Right lobe of liver (tissue), 6 donors: ENCODE data around the gene C17orf58. TPM values are rescaled to one million over a fixed set of nuclear protein-coding genes. Genes with fewer than 3 reads are reported as not detected.
A peak's percentile ranks its signal among the peaks of the same experiment; 100 is the strongest.

ENCODE experiments used
- ATAC-seq, 4 donors: fragments of 200-7000 bp; cut with Tn5 transposase; one replicate each; pipeline ENCODE4 v1.9.1; 2020; ENCODE audit warnings: mild to moderate bottlenecking in 4 of 4, moderate library complexity in 4 of 4
- DNase-seq, 3 donors: peaks; one replicate each; pipeline ENCODE4 v3.0.0-alpha.2; 2020
- H3K27ac ChIP-seq, 3 donors: fragments of 200-600 bp; one replicate each; pipeline ENCODE4 v1.8.0; 2022
- H3K27me3 ChIP-seq, 2 donors: fragments of 200-600 bp; one replicate each; pipeline ENCODE4 v1.8.0; 2022
- H3K36me3 ChIP-seq, 4 donors: fragments of 200-600 bp; sonication (generic) in 1 of 4; one replicate each; pipeline versions ENCODE4 v1.5.1 to v1.8.0; 2017 to 2022; ENCODE audit warnings: control low read depth in 1 of 4
- H3K4me1 ChIP-seq, 4 donors: fragments of 200-600 bp; sonication (generic) in 1 of 4; one replicate each; pipeline versions ENCODE4 v1.5.1 to v1.8.0; 2017 to 2022; ENCODE audit warnings: control low read depth in 1 of 4
- H3K4me3 ChIP-seq, 3 donors: fragments of 200-600 bp; one replicate each; pipeline ENCODE4 v1.8.0; 2022
- H3K9me3 ChIP-seq, 4 donors: fragments of 200-600 bp; sonication (generic) in 1 of 4; one replicate each; pipeline versions ENCODE4 v1.5.1 to v1.8.0; 2017 to 2022; ENCODE audit warnings: control low read depth in 1 of 4
- POLR2A ChIP-seq: fragments of 450-650 bp; IDR thresholded peaks from one replicate; pipeline ENCODE4 v1.6.1; 2017; ENCODE audit warnings: antibody characterized with exemption, mild to moderate bottlenecking
- WGBS: methylation state at CpG from one replicate; pipeline ENCODE4 v1.1.6; 2018; ENCODE audit warnings: low coverage, low lambda C conversion rate; ENCODE audit not compliant: insufficient coverage; ENCODE audit errors: missing lambda C conversion rate; 5-methylcytosine and 5-hydroxymethylcytosine counted together
- intact Hi-C, 2 donors: fragments of 100-400 bp; cut with DNase I; formaldehyde crosslinking; loops; one replicate each; pipeline versions ENCODE4 v1.11.2 to v1.14.1; 2022
- total RNA-seq, 6 experiments: library from RNA; depleted of rRNA in 2 of 6; stranded (reverse); fragments of >200 nt in 2 of 6; fragmentation: NEBNext Ultra II Directional in 3 of 6; extraction: Animal tissue kit (Norgen Biotek cat#: 25700) in 3 of 6; gene quantifications; one replicate each; pipeline versions ENCODE4 v1.1.0 to v1.2.4, GENCODE V29; 2016 to 2023
- TF ChIP-seq, protein P1 (sequence below), 4 donors: fragments of 200-600 bp in 3 of 4; fragments of 450-650 bp in 1 of 4; IDR thresholded peaks; one replicate each; pipeline versions ENCODE4 v1.5.1 to v1.8.0; 2016 to 2022; ENCODE audit warnings: antibody characterized with exemption in 4 of 4, mild to moderate bottlenecking in 2 of 4
- donor health status: DM: no; HTN: yes; CAD: no.
- donor health status: DM: no; HTN: no; CAD: no.
- donor health status: DM: no; HTN: no; CAD: no.
- donor health status: DM: no; HTN: yes; CAD: no.
- donor health status: DM: no; HTN: yes; CAD: no.

Gene C17orf58
- total RNA-seq, 6 experiments from 2014 or later: 7.2 to 12.4 (median 8.3) TPM

DNA sequence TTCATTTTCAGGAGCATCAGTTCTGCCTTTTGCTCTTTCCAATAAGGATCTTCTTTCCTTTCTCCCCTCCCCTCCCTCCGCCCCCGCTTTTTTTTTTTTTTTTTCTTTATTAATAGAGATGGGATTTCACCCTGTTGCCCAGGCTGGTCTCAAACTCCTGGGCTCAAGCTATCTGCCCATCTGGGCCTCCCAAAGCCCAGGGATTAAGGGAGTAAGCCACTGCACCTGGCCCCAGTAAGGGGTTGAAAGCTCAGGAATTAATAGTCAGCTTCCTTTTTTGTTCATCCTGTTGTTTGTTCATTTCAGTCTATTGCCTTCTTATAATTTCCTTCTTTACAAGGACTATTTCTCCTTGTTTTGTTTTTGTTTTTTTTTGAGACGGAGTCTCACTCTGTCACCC, 7.9 kb upstream of the C17orf58 start:
- no peaks in the 10 kb centered on the region for H3K9me3 ChIP-seq

DNA sequence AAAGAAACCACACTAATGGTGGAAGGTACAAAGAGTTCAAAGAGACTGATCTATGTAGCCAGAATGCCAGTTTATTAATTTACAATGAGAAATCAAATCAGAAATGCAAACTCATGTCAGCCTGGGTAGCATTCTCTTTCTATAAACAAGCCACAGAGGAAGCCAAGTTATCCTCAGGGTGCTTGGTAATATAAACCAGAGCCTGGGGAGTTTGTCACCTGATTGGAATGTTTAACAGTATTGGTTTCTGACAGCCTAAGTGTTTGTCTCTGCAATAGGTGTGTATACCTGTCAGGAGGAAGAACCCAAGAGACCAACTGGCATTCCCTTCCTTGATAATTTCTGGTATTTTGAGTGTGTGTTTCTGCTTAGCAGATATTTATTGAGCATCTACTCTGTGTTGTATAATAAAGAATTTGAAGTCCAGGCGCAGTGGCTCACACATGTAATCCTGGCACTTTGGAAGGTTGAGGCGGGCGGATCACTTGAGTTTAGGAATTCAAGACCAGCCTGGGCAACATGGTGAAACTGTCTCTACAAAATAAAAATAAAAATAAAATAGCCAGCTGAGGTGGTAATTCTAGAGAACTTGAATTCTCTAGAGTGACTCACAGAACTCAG, 3.1 kb upstream of the C17orf58 start:
- no peaks in the 10 kb centered on the region for H3K36me3 ChIP-seq
- intact Hi-C loops: no loop called here
- TF ChIP-seq POLR2A: no peak
- TF ChIP-seq, protein P1, sequence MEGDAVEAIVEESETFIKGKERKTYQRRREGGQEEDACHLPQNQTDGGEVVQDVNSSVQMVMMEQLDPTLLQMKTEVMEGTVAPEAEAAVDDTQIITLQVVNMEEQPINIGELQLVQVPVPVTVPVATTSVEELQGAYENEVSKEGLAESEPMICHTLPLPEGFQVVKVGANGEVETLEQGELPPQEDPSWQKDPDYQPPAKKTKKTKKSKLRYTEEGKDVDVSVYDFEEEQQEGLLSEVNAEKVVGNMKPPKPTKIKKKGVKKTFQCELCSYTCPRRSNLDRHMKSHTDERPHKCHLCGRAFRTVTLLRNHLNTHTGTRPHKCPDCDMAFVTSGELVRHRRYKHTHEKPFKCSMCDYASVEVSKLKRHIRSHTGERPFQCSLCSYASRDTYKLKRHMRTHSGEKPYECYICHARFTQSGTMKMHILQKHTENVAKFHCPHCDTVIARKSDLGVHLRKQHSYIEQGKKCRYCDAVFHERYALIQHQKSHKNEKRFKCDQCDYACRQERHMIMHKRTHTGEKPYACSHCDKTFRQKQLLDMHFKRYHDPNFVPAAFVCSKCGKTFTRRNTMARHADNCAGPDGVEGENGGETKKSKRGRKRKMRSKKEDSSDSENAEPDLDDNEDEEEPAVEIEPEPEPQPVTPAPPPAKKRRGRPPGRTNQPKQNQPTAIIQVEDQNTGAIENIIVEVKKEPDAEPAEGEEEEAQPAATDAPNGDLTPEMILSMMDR (IDR thresholded peaks at IDR 0.05): no peak
- no peak for DNase-seq
- 93% methylated on average over 3 of the region's 3 CpGs for WGBS
- no peak overlapping the region for H3K27ac ChIP-seq
- ATAC-seq: no peak
- no peaks in the 10 kb centered on the region for H3K27me3 ChIP-seq
- no peaks in the 10 kb centered on the region for H3K9me3 ChIP-seq
- H3K4me1 ChIP-seq: peaks cover 0 to 10% (median 0%) of the 10 kb centered on the region in 4 donors
- no peak overlapping the region for H3K4me3 ChIP-seq

More for the DNA sequence above, 7.9 kb upstream of the C17orf58 start:
- no peak for ATAC-seq
- no peak for DNase-seq
- Histone ChIP-seq H3K36me3 (no peaks in the 10 kb centered on the region), H3K27ac (no peak overlapping the region), H3K27me3 (no peaks in the 10 kb centered on the region), H3K4me1 (no peaks in the 10 kb centered on the region), H3K4me3 (no peak overlapping the region)
- intact Hi-C loops: no loop called here
- no peak for TF ChIP-seq POLR2A
- TF ChIP-seq, protein P1 (IDR thresholded peaks at IDR 0.05): no peak
- 93% methylated on average over 3 of the region's 3 CpGs for WGBS

DNA sequence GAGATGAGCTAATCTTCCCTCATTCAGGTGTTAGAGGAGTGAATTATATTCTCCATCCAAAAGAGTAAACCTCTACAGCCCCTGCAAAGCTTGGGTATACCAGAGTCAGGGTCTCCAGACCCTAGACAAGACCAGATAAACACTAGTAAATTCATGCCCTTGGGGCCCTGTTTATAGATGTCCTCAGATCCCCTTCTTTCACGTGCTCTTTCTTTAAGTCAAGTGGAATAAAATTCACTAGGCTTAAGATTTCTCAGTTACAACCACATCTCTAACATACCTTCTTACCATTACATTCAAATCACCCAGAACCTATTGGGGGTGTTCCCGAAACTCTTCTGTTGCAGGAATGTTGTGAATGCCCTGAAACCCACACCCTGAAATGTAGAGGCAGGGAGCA, 2.2 kb upstream of the C17orf58 start:
- H3K4me3 ChIP-seq: no peak overlapping the region
- no peaks in the 10 kb centered on the region for H3K9me3 ChIP-seq
- DNase-seq (no peak), ATAC-seq (no peak)
- H3K4me1 ChIP-seq: peaks cover 0 to 10% (median 0%) of the 10 kb centered on the region in 4 donors
- H3K36me3 ChIP-seq: no peaks in the 10 kb centered on the region
- 81% methylated on average over 2 of the region's 2 CpGs for WGBS
- TF ChIP-seq POLR2A: no peak
- TF ChIP-seq, protein P1 (IDR thresholded peaks at IDR 0.05): no peak
- intact Hi-C loops: no loop called here
- no peaks in the 10 kb centered on the region for H3K27me3 ChIP-seq
- no peak overlapping the region for H3K27ac ChIP-seq

DNA sequence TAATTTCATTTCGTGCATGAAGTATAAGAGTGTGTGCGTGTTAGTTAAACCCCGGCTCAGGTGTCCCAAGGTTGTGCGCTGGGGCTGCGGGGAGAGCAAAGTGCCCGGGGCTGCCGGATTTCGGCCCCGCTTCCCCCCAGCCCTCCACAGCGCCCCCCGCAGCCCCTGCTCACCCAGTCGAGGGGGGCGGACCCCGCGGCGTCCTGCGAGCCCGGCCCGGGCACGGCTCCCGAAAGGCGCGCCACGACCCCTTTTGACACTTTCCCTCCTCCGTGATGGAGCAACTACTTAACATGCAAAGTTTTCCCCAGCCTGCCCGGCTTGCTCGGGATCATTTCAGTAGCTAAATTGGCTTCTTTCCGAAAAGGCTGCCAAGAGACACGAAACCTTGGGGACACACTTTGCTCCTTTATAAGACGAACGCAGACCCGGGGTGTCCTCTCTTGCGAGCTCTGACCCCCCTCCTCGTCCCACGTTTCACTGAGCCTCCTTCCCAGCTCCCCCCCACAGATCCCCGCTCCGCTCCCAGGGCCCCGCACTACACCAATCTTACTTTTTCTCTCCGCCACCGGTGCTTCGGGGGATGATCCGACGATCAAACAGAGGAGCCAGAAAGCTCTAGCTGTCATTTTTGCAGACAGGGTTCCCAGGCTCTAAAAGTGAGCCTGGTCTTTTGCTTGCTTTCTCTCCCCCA, 552 bp downstream of the C17orf58 start:
- Histone ChIP-seq H3K36me3 (no peaks in the 10 kb centered on the region), H3K4me3 (peak overlapping the region; percentile 30 to 53 (median 49)), H3K9me3 (no peaks in the 10 kb centered on the region), H3K4me1 (peaks cover 0 to 13% (median 0%) of the 10 kb centered on the region in 4 donors), H3K27ac (peak overlapping the region in 1 of 3 donors; percentile 36), H3K27me3 (no peaks in the 10 kb centered on the region)
- intact Hi-C loops: no loop called here
- ATAC-seq (peak in 3 of 4 donors; percentile 1 to 6 (median 2)), DNase-seq (peak in 2 of 3 donors; percentile 43 to 53)
- TF ChIP-seq POLR2A: no peak
- TF ChIP-seq, protein P1 (IDR thresholded peaks at IDR 0.05): no peak
- 0% methylated on average over 19 of the region's 43 CpGs for WGBS
